Neutrophil (primary cell): ENCODE results near the gene KIAA1328.

Experiments
- H3K27ac ChIP-seq: fragments of 200-600 bp; sonication (generic); 2 replicates; pipeline ENCODE4 v1.5.1; 2016; ENCODE audit warnings: mild to moderate bottlenecking, moderate library complexity
- H3K27me3 ChIP-seq: fragments of 200-600 bp; sonication (generic); 2 replicates; pipeline ENCODE4 v1.6.0; 2016; ENCODE audit warnings: mild to moderate bottlenecking
- H3K36me3 ChIP-seq: fragments of 200-600 bp; sonication (generic); 2 replicates; pipeline ENCODE4 v1.5.1; 2017
- H3K4me1 ChIP-seq, 2 experiments: fragments of 200-600 bp in 1 of 2; sonication (generic) in 1 of 2; 1 replicate in 1 of 2; 2 replicates in 1 of 2; pipeline versions ENCODE4 v1.5.1 to v1.6.1; 2013 to 2016; ENCODE audit warnings: low read depth in 1 of 2, low read length in 1 of 2, mild to moderate bottlenecking in 1 of 2, moderate library complexity in 1 of 2; ENCODE audit not compliant: control insufficient read depth in 1 of 2, insufficient read depth in 1 of 2
- H3K4me3 ChIP-seq, 2 experiments: fragments of 200-600 bp in 1 of 2; sonication (generic) in 1 of 2; 1 replicate in 1 of 2; 2 replicates in 1 of 2; pipeline ENCODE4 v1.5.1; 2013 to 2016; ENCODE audit warnings: low read depth in 1 of 2, low read length in 1 of 2, mild to moderate bottlenecking in 1 of 2, moderate library complexity in 1 of 2
- H3K9me3 ChIP-seq: fragments of 200-600 bp; sonication (generic); 2 replicates; pipeline ENCODE4 v1.5.1; 2016
- TF ChIP-seq, protein P1 (sequence below): fragments of 200-600 bp; sonication (generic); IDR thresholded peaks from 2 replicates; pipeline ENCODE4 v1.5.1; 2016; ENCODE audit warnings: antibody characterized with exemption

The KIAA1328 gene

DNA sequence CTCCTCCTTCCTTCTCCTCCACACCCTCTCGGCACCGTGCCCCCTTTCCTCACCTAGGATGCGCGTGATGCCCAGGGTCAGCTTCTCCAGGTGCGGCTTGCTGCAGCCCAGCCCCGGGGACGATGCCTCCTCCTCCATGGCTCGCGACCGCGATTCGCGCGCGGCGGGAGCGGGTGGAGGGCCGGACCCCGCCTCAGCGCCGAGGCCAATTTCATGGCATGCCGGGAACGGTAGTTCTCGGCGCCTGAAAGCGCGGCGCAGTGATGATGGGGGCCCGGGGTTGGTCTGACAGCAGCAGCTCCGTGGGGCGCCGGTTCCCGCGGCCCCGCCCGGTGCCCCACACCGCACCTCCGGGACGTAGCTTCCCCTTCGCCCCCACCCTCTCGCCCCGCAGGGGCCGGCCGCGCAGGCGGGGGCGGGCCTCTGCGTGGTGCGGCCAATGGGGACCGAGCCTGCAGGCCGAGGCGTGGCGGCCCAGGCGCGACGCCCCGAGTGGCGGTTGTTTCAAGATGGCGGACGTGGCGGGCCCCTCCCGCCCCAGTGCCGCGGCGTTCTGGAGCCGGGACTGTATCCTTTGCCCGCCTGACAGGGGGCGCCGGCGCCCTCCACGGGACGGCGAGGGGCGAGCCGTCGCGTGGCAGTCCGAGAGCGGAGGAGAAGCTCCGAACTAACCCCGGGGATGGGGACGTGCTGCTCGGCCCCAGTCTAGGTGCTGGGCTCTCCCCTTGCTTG is at the start of gene KIAA1328, which contains the start of gene TPGS2:
Gene KIAA1328 (plus strand): TSS at position 498 of the 732 bp plus-strand sequence. CDS start 12 bp downstream, at position 510.
Gene TPGS2 (minus strand): TSS at position 373 of the 732 bp plus-strand sequence. CDS start 235 bp downstream, at position 138.
- TF ChIP-seq, protein P1, sequence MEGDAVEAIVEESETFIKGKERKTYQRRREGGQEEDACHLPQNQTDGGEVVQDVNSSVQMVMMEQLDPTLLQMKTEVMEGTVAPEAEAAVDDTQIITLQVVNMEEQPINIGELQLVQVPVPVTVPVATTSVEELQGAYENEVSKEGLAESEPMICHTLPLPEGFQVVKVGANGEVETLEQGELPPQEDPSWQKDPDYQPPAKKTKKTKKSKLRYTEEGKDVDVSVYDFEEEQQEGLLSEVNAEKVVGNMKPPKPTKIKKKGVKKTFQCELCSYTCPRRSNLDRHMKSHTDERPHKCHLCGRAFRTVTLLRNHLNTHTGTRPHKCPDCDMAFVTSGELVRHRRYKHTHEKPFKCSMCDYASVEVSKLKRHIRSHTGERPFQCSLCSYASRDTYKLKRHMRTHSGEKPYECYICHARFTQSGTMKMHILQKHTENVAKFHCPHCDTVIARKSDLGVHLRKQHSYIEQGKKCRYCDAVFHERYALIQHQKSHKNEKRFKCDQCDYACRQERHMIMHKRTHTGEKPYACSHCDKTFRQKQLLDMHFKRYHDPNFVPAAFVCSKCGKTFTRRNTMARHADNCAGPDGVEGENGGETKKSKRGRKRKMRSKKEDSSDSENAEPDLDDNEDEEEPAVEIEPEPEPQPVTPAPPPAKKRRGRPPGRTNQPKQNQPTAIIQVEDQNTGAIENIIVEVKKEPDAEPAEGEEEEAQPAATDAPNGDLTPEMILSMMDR = peak; percentile 39

GRCh38 chr18:36780748-36781147 is 48.2 kb upstream of the KIAA1328 start:
- no peak overlapping the region for H3K27ac ChIP-seq
- no peaks in the 10 kb centered on the region for H3K9me3 ChIP-seq
- H3K27me3 ChIP-seq = no peaks in the 10 kb centered on the region
- no peak overlapping the region for H3K4me3 ChIP-seq
- no peaks in the 10 kb centered on the region for H3K4me1 ChIP-seq
- TF ChIP-seq, protein P1 = no peak
- H3K36me3 ChIP-seq = no peaks in the 10 kb centered on the region

More for the DNA sequence above, at the start of gene KIAA1328, which contains the start of gene TPGS2:
- H3K27ac ChIP-seq = peak within 1 kb of the TSS; percentile 73
- H3K36me3 ChIP-seq = no peaks in the 10 kb centered on the region
- H3K4me1 ChIP-seq = peaks cover 17 to 18% of the 10 kb centered on the region in 2 experiments
- H3K4me3 ChIP-seq = peak within 1 kb of the TSS; percentile 94
- no peaks in the 10 kb centered on the region for H3K27me3 ChIP-seq
- no peaks in the 10 kb centered on the region for H3K9me3 ChIP-seq

DNA sequence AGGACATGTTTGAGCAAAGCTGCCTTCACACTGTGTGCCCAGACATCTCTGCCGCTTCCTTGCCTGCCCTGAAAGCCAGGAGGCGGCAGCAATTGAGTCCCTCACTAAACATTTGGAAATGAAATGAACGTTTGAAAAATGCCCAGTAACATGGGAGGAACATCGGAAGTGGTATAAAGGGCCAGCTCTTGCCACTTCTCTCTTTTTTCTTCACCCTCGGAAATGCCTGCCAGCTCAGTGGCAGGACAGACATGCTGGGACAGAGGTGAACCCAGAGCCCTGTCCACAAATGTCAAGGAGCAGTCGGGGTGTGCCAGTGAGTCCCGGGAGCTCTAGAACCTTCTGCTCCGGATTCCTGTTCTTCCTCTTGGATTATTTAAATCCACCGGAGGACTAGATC is 46.2 kb upstream of the KIAA1328 start:
- no peaks in the 10 kb centered on the region for H3K9me3 ChIP-seq
- no peaks in the 10 kb centered on the region for H3K27me3 ChIP-seq
- no peaks in the 10 kb centered on the region for H3K36me3 ChIP-seq
- no peaks in the 10 kb centered on the region for H3K4me1 ChIP-seq
- TF ChIP-seq, protein P1 = no peak
- H3K4me3 ChIP-seq = no peak overlapping the region
- H3K27ac ChIP-seq = no peak overlapping the region

DNA sequence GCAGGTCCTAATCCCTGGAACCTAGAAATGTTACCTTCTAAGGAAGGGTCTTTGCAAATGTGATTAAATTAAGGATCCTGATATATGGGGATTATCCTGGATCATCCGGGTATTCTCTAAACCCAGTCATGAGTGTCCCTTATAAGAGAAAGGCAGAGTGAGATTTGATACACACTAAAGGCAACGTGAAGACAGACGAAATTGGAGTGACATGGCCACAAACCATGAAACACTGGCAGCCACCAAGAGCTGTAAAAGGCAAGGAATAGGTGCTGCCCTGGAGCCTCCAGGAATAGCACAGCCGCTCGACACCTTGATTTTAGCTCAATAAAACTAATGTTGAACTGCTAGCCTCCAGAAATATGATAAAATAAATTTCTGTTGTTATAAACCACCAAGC is 45.1 kb upstream of the KIAA1328 start:
- Histone ChIP-seq H3K36me3 (no peaks in the 10 kb centered on the region), H3K4me3 (no peak overlapping the region), H3K27me3 (no peaks in the 10 kb centered on the region), H3K27ac (no peak overlapping the region), H3K4me1 (no peaks in the 10 kb centered on the region), H3K9me3 (no peaks in the 10 kb centered on the region)
- TF ChIP-seq, protein P1 = no peak

DNA sequence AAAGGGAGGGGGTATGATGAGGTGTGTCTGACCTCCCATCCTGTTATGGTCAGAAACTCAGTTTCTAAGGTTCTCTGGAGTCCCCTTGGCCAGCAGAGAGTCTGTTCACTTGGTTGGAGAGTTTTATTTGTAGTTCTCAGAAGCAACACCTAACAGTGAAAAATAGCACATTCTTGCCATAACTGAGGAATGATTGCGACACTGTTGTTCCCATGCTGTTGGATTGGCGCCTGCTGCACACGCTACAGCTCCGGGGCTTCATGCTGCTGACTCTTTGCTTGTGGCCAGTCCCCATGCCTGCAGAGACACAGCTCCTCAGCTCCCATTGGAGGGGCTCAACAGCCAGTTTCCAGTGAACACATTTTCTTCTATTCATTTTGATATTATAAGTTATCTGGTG is 42.2 kb upstream of the KIAA1328 start:
- Histone ChIP-seq H3K36me3 (peaks cover 16% of the 10 kb centered on the region), H3K4me3 (no peak overlapping the region), H3K27me3 (no peaks in the 10 kb centered on the region), H3K4me1 (no peaks in the 10 kb centered on the region), H3K9me3 (peaks cover 5% of the 10 kb centered on the region), H3K27ac (no peak overlapping the region)
- TF ChIP-seq, protein P1 = no peak
